NCI-H1436 (cell line): ENCODE results near the gene RMP24.
"Not testable (repeated sequence)": the region's sequence is repeated elsewhere in the genome, so short reads cannot be mapped to it uniquely, and the experiment has no call there.

ENCODE experiments used
- DNase-seq: peaks from one replicate; lab custom pipeline; 2025; lab: John Stamatoyannopoulos, UW

RMP24 gene

DNA sequence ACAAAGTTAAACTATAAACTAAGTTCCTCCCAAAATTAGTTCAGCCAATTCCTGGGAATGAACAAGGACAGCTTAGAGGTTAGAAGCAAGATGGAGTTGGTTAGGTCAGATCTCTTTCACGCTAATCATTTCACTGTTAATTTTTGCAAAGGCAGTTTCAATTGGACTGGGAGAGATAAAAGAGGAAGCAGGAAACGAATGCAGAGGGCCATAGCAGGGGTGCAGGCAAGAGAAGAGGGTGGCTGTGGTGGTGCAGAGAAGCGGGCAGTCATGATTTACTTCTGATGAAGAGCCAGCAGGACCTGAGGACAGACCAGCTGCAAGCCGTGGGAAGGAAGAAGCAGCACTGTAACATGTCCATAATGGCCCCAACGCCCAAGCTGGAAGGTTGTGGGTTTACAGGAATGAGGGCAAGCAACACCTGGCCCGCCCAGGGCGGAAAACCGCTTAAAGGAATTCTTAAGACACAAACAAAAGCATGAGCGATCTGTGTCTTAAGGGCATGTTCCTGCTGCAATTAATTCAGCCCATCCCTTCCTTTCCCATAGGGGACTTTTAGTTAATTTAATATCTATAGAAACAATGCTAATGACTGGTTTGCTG lies 4.1 kb upstream of the RMP24 start:
- DNase-seq = no peak

DNA sequence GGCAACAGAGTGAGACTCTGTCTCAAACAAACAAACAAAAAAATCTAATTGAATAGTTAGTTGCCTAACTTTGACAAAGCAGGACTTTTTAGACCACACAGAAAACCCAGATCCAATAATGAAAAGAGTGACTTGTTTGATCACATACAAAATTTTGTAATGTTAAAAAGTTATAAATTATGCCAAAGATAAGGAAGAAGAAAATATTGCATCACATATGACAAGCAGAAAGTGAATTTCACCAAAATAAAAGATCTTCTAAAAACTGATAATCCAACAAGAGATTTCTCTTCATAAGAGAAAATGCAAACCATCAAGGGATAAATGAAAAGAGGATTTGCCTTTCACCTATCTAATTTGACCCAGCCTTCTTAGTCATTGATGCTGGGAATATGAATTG lies 2.8 kb upstream of the RMP24 start:
- DNase-seq = no peak

DNA sequence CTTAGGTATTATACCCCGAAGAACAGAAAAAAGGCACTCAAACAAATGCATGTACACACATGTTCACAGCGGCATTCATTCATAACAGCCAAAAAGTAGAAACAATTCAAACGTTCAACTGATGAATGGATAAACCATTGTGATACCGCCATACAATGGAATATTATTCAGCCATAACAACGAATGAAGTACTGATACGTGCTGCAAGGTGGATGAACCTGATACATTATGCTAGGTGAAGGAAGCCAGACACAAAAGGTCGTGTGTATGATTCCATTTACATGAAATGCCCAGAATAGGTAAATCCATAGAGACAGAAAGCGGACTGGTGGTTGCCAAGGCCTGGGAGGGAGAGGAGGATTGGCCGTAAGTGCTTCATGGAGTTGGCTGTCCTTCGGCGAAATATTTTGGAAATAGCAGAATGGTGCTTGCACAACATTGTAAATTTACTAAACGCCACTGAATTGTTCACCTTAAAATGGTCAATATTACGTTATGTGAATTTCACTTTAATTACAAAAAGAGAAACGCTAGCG lies 750 bp upstream of the RMP24 start:
- no peak for DNase-seq

GRCh38 chr18:35973650-35974049 lies 1.2 kb downstream of the RMP24 start:
- DNase-seq = no peak

DNA sequence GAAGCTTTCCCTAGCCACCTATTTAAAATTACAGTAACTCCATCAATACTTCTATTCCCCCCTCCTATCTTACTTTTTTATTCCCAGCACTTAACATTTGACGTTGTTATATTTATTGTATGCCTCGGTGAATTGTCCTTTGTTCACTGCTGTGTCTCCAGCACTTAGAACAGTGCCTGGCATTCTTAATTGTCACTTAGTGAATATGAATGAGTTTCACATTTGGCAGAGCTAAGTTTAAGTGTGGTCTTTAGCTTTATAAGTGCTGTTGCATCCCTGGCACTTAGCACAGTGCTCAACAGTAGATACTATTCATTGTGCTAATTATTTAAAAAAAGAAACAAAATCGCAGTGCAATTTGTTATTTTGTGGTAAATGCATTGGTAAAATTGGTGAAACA lies 1.7 kb downstream of the RMP24 start:
- no peak for DNase-seq

- DNase-seq = no peak
These were observed 6.6 kb downstream of the RMP24 start for GRCh38 chr18:35979112-35979511.

DNA sequence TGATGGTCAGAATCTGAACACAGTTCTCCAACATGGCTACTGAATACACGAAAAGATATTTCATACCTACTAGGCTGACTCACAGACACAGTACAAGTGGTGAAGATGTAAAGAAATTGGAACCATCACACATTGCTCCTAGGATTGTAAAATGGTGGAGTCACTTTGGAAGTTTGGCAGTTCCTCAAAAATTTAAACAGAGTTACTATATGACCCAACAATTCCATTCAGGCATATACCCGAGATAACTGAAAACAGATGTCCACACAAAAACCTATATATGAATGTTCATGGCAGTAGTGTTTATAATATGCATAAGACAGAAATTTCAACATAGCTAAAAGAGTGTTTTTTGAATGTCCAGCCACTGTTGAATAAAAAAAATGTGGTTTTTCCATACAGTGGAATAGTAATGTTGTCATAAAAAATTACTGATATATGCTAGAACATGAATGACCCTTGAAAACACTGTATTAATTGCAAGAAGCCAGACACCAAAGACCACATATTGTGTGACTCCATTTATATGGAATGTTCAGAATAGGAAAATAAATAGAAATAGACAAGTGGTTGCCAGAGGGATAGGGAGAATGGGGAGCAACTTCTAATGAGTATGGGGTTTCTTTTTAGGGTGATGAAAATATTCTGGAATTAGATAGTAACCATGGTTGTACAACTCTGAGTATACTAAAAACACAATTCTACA lies 10.1 kb downstream of the RMP24 start:
- DNase-seq = no peak

DNA sequence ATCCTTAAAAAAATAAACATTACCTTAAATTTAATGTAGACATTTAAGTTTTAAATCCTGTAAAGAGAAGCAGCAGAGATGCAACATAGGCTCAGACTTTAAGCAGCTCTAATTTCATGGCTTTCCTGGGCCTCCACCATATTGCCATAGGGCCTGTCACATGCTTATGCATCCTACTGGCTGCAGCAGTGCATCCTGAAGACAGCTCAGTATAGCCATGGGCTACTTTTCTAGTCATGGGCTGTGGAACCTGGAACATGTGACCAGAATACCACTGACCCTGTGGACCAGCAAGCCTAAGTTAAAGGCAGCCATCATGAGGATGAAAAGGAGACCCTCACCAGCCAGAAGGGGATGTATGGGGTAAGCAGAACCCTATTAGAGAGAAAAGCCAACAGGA lies 10.7 kb downstream of the RMP24 start:
- no peak for DNase-seq

DNA sequence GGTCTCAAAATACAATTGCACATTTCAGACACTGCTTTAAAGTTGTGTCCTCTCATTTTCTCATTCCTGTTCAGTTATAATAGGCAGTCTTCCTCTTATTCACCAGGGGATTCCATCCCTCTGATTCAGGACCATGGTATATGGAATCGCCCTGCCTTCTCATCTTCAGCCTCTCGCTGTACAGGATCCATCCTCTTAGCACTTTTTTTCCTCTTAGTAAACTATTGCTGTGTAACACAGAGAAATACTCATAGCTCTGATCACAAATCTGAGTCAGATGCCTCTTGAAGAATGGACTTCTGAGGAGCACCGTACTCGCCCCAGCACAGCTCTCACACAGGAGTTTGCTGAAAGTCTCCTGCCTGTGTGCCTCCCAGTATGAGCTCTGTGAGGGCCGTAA lies 11.3 kb downstream of the RMP24 start:
- no peak for DNase-seq

- no peak for DNase-seq
These were observed 19.2 kb downstream of the RMP24 start for GRCh38 chr18:35991696-35992095.

- DNase-seq = no peak
These were observed 20.5 kb downstream of the RMP24 start for GRCh38 chr18:35993013-35993412.

GRCh38 chr18:35998967-35999366 lies 26.5 kb downstream of the RMP24 start:
- no peak for DNase-seq

- DNase-seq = no peak
These were observed 27.4 kb downstream of the RMP24 start for GRCh38 chr18:35999925-36000324.

- no peak for DNase-seq
These were observed 34.5 kb downstream of the RMP24 start for GRCh38 chr18:36006997-36007396.

DNA sequence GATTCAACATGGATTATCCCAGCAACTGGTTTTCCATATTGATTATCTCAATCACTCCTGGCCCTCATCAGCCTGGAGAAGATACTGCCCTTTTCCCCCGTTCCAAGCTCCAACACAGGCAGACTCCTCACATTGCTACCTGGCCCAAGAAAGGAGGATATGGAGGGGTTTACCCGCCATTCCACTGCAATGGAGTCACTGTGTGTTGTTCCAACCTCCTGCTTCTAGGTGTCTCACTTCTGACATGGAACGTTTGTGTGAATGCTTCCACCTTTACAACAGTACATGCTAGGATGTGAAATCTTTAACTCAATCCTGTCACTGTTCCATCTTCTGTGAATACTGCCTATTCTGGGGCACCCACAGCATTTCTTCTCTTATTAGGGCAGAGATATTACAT lies 36.7 kb downstream of the RMP24 start:
- DNase-seq = no peak

- DNase-seq = no peak
These were observed 40.4 kb downstream of the RMP24 start for GRCh38 chr18:36012891-36013290.

GRCh38 chr18:36015629-36016028 lies 43.1 kb downstream of the RMP24 start:
- DNase-seq = no peak

GRCh38 chr18:36017232-36017631 lies 44.8 kb downstream of the RMP24 start:
- DNase-seq = no peak

DNA sequence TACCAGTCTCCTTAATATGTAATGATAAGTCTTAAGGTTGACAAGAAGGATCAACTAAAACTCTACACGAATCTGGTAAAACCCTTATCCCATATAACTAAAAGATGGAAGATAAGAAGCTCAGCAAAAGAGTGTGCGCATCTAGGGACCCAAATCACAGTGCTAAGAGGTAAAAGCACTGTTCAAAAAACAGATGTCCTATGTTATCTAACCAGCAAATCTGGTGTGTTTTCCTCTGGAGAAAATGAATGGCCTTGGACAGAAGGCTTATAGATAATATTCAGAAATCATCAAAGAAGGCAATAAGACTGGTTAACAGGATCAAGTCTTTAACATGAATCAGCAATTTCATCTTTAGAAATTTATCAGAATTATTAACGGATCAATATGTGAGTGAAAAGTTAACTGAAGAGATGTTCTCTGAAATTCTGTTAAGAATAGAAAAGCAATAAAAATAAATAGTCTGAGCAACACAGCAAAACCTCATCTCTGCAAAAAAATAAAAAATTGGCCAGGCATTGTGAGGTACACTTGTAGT lies 47.8 kb downstream of the RMP24 start:
- no peak for DNase-seq

DNA sequence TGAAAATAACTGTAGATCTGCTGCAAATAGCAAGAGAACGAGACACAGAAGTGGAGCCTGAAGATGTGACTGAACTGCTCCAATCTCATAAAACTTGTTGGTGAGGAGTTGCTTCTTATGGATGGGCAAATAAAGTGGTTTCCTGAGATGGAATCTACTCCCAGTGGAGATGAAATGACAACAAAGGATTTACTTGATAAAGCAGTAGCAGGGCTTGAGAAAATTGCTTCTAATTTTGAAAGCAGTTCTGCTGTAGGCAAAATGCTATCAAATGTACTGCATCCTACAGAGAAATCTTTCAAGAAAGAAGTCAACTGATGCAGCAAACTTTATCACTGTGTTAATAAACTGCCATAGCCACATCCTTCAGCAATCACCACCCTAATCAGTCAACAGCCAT lies 50.9 kb downstream of the RMP24 start:
- DNase-seq = no peak

DNA sequence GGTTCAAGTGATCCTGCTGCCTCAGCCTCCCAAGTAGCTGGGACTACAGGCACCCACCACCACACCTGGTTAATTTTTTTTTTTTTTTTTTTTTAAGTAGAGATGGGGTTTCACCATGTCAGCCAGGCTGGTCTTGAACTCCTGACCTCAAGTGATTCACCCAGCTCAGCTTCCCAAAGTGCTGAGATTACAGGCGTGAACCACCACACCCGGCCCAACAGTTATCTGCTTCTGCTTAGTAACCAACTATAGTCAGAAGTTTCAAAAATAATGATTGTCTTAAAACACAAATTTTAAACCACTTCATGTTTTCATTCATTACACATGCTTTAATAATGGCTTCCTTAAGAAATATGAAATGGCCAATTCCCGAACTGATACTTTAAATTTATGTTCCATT lies 51.8 kb downstream of the RMP24 start:
- DNase-seq = not testable (repeated sequence)

- no peak for DNase-seq
These were observed 52.5 kb downstream of the RMP24 start for GRCh38 chr18:36025025-36025424.

GRCh38 chr18:36028859-36029258 lies 56.4 kb downstream of the RMP24 start:
- DNase-seq = no peak
